Measurements from ENCODE around the gene NCKAP5.

Gene NCKAP5

GRCh38 chr2:133504566-133505505 lies 63.4 kb downstream of the NCKAP5 start:
- Histone ChIP-seq H2AFZ (ENCODE audit: low read length) (no peak overlapping the region), H3K4me2 (ENCODE audit: insufficient read depth, low read length, poor library complexity, severe bottlenecking) (no peak overlapping the region), H3K4me3 (ENCODE audit: low read length in 2 of 2) (no peak overlapping the region), H2BK15ac (ENCODE audit: low read length) (no peak overlapping the region), H3K14ac (ENCODE audit: low read length) (no peak overlapping the region), H3K4ac (ENCODE audit: low read length) (no peak overlapping the region), H4K8ac (ENCODE audit: low read depth, low read length) (no peak overlapping the region), H3K36me3 (replicated peaks in 1 of 2; ENCODE audit: control insufficient read depth in 2 of 2, insufficient read depth in 2 of 2, low read length in 2 of 2) (peaks cover 0 to 94% of the 10 kb centered on the region in 2 donors), H4K91ac (ENCODE audit: low read depth, low read length, poor library complexity) (no peak overlapping the region), H2BK5ac (ENCODE audit: low read length) (no peak overlapping the region), H2BK12ac (ENCODE audit: low read length) (no peak overlapping the region), H3K9ac (ENCODE audit: low read depth, low read length, poor library complexity) (no peak overlapping the region), H3K79me1 (ENCODE audit: low read depth, low read length) (no peaks in the 10 kb centered on the region), H3K9me3 (replicated peaks in 1 of 2; ENCODE audit: control insufficient read depth in 2 of 2, insufficient read depth in 1 of 2, low read depth in 1 of 2, low read length in 2 of 2) (peaks cover 0 to 10% of the 10 kb centered on the region in 2 donors), H3K27me3 (ENCODE audit: control insufficient read depth in 3 of 3, insufficient read depth in 3 of 3, low read depth in 1 of 3, low read length in 3 of 3) (no peaks in the 10 kb centered on the region), H2BK120ac (ENCODE audit: low read depth, low read length) (no peak overlapping the region), H3K4me1 (ENCODE audit: control insufficient read depth in 2 of 2, insufficient read depth in 1 of 2, low read depth in 1 of 2, low read length in 2 of 2) (peaks cover 2 to 5% of the 10 kb centered on the region in 2 donors), H2AK5ac (ENCODE audit: low read depth, low read length) (no peak overlapping the region), H3K18ac (ENCODE audit: low read length) (no peak overlapping the region), H3K27ac (replicated peaks; ENCODE audit: low read length) (no peak overlapping the region), H3K23ac (ENCODE audit: low read depth, low read length, poor library complexity) (no peak overlapping the region)
- no CpG with 5 or more reads among the region's 4 CpGs for WGBS, 2 donors (ENCODE audit: extremely low coverage in 2 of 2, insufficient read length in 2 of 2, insufficient replicate concordance in 1 of 2)
- DNase-seq (ENCODE audit: low spot score), result no peak

GRCh38 chr2:133503927-133504326 lies 64.3 kb downstream of the NCKAP5 start:
- H3K27ac ChIP-seq (replicated peaks; ENCODE audit: low read length), result no peak overlapping the region
- no CpG with 5 or more reads among the region's 1 CpG for WGBS, 2 donors (ENCODE audit: extremely low coverage in 2 of 2, insufficient read length in 2 of 2, insufficient replicate concordance in 1 of 2)
- H2AFZ ChIP-seq (ENCODE audit: low read length), result no peak overlapping the region
- peaks cover 0 to 90% of the 10 kb centered on the region in 2 donors for H3K36me3 ChIP-seq (replicated peaks in 1 of 2; ENCODE audit: control insufficient read depth in 2 of 2, insufficient read depth in 2 of 2, low read length in 2 of 2)
- H3K18ac ChIP-seq (ENCODE audit: low read length), result no peak overlapping the region
- H3K23ac ChIP-seq (ENCODE audit: low read depth, low read length, poor library complexity), result no peak overlapping the region
- no peak overlapping the region for H4K8ac ChIP-seq (ENCODE audit: low read depth, low read length)
- no peak overlapping the region for H2BK12ac ChIP-seq (ENCODE audit: low read length)
- no peak overlapping the region for H3K14ac ChIP-seq (ENCODE audit: low read length)
- H3K4me1 ChIP-seq (ENCODE audit: control insufficient read depth in 2 of 2, insufficient read depth in 1 of 2, low read depth in 1 of 2, low read length in 2 of 2), result peaks cover 2 to 6% of the 10 kb centered on the region in 2 donors
- no peak overlapping the region for H3K9ac ChIP-seq (ENCODE audit: low read depth, low read length, poor library complexity)
- H3K79me1 ChIP-seq (ENCODE audit: low read depth, low read length), result no peaks in the 10 kb centered on the region
- no peak overlapping the region for H3K4me2 ChIP-seq (ENCODE audit: insufficient read depth, low read length, poor library complexity, severe bottlenecking)
- H3K4ac ChIP-seq (ENCODE audit: low read length), result no peak overlapping the region
- no peak overlapping the region for H4K91ac ChIP-seq (ENCODE audit: low read depth, low read length, poor library complexity)
- DNase-seq (ENCODE audit: low spot score), result no peak
- no peak overlapping the region for H2BK15ac ChIP-seq (ENCODE audit: low read length)
- H2BK120ac ChIP-seq (ENCODE audit: low read depth, low read length), result no peak overlapping the region
- H3K27me3 ChIP-seq (ENCODE audit: control insufficient read depth in 3 of 3, insufficient read depth in 3 of 3, low read depth in 1 of 3, low read length in 3 of 3), result no peaks in the 10 kb centered on the region
- H2BK5ac ChIP-seq (ENCODE audit: low read length), result no peak overlapping the region
- peaks cover 0 to 10% of the 10 kb centered on the region in 2 donors for H3K9me3 ChIP-seq (replicated peaks in 1 of 2; ENCODE audit: control insufficient read depth in 2 of 2, insufficient read depth in 1 of 2, low read depth in 1 of 2, low read length in 2 of 2)
- no peak overlapping the region for H3K4me3 ChIP-seq (ENCODE audit: low read length in 2 of 2)
- no peak overlapping the region for H2AK5ac ChIP-seq (ENCODE audit: low read depth, low read length)

DNA sequence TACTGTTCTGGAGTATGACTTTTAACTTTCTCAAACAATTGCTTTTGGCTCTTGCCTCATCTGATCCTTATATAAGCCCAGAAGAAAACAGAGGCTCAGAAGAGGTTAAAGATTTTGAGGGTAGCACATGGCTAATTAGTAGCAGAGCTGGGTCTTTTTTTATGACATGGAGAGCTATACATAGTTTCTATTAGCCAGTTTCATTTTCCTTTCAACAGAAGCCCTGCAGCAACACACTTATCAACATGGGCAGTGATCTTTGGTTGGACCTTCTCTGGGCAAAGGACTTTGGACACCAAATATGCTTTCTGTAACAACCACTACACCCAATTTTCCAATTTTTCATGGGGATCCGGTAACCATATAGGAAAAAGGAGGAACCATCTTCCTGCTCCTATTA lies 64.9 kb downstream of the NCKAP5 start:
- Histone ChIP-seq H4K91ac (ENCODE audit: low read depth, low read length, poor library complexity) (no peak overlapping the region), H3K79me1 (ENCODE audit: low read depth, low read length) (no peaks in the 10 kb centered on the region)

DNA sequence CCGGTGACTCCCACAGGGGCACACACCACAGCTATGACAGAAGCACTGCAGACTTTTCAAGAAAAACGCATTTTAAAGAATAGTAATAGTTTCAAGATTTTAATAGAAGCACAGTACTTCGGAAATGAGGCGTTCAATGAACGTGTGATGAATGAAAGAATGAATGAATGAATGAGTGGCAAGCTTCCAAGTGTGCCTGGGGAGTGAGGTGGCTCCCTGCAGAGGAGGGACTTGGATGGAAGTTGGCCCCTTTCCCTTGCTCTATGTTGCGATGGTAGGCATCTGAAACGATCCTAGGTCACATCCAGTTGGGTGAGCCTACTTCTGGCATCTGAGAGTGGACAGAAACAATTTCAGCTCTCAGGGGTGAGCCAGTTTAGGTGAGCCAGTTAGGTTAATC lies 65.6 kb downstream of the NCKAP5 start:
- H3K4me3 ChIP-seq (ENCODE audit: low read length in 2 of 2), result no peak overlapping the region
- H3K9me3 ChIP-seq (replicated peaks in 1 of 2; ENCODE audit: control insufficient read depth in 2 of 2, insufficient read depth in 1 of 2, low read depth in 1 of 2, low read length in 2 of 2), result peaks cover 0 to 10% of the 10 kb centered on the region in 2 donors
- H3K4ac ChIP-seq (ENCODE audit: low read length), result no peak overlapping the region
- H3K23ac ChIP-seq (ENCODE audit: low read depth, low read length, poor library complexity), result no peak overlapping the region
- H2AFZ ChIP-seq (ENCODE audit: low read length), result no peak overlapping the region
- H3K18ac ChIP-seq (ENCODE audit: low read length), result no peak overlapping the region
- WGBS, 2 donors (ENCODE audit: extremely low coverage in 2 of 2, insufficient read length in 2 of 2, insufficient replicate concordance in 1 of 2), result no CpG with 5 or more reads among the region's 7 CpGs
- H3K27ac ChIP-seq (replicated peaks; ENCODE audit: low read length), result no peak overlapping the region
- H2BK15ac ChIP-seq (ENCODE audit: low read length), result no peak overlapping the region
- H3K9ac ChIP-seq (ENCODE audit: low read depth, low read length, poor library complexity), result no peak overlapping the region
- no peak overlapping the region for H3K4me2 ChIP-seq (ENCODE audit: insufficient read depth, low read length, poor library complexity, severe bottlenecking)
- no peak overlapping the region for H3K14ac ChIP-seq (ENCODE audit: low read length)
- H2AK5ac ChIP-seq (ENCODE audit: low read depth, low read length), result no peak overlapping the region
- H2BK5ac ChIP-seq (ENCODE audit: low read length), result no peak overlapping the region
- H4K8ac ChIP-seq (ENCODE audit: low read depth, low read length), result no peak overlapping the region
- no peak for DNase-seq (ENCODE audit: low spot score)
- H2BK120ac ChIP-seq (ENCODE audit: low read depth, low read length), result no peak overlapping the region
- no peaks in the 10 kb centered on the region for H3K27me3 ChIP-seq (ENCODE audit: control insufficient read depth in 3 of 3, insufficient read depth in 3 of 3, low read depth in 1 of 3, low read length in 3 of 3)
- H3K79me1 ChIP-seq (ENCODE audit: low read depth, low read length), result no peaks in the 10 kb centered on the region
- peaks cover 0 to 81% of the 10 kb centered on the region in 2 donors for H3K36me3 ChIP-seq (replicated peaks in 1 of 2; ENCODE audit: control insufficient read depth in 2 of 2, insufficient read depth in 2 of 2, low read length in 2 of 2)
- no peak overlapping the region for H4K91ac ChIP-seq (ENCODE audit: low read depth, low read length, poor library complexity)
- peaks cover 9 to 12% of the 10 kb centered on the region in 2 donors for H3K4me1 ChIP-seq (ENCODE audit: control insufficient read depth in 2 of 2, insufficient read depth in 1 of 2, low read depth in 1 of 2, low read length in 2 of 2)
- H2BK12ac ChIP-seq (ENCODE audit: low read length), result no peak overlapping the region

More for the DNA sequence above, 64.9 kb downstream of the NCKAP5 start:
- DNase-seq (ENCODE audit: low spot score), result no peak
- Histone ChIP-seq H2BK12ac (ENCODE audit: low read length) (no peak overlapping the region), H2AFZ (ENCODE audit: low read length) (no peak overlapping the region), H2BK5ac (ENCODE audit: low read length) (no peak overlapping the region), H2BK120ac (ENCODE audit: low read depth, low read length) (no peak overlapping the region), H3K36me3 (replicated peaks in 1 of 2; ENCODE audit: control insufficient read depth in 2 of 2, insufficient read depth in 2 of 2, low read length in 2 of 2) (peaks cover 0 to 87% of the 10 kb centered on the region in 2 donors), H3K14ac (ENCODE audit: low read length) (no peak overlapping the region), H2BK15ac (ENCODE audit: low read length) (no peak overlapping the region), H3K4ac (ENCODE audit: low read length) (no peak overlapping the region), H3K9ac (ENCODE audit: low read depth, low read length, poor library complexity) (no peak overlapping the region), H2AK5ac (ENCODE audit: low read depth, low read length) (no peak overlapping the region), H3K9me3 (replicated peaks in 1 of 2; ENCODE audit: control insufficient read depth in 2 of 2, insufficient read depth in 1 of 2, low read depth in 1 of 2, low read length in 2 of 2) (peaks cover 0 to 10% of the 10 kb centered on the region in 2 donors), H3K27ac (replicated peaks; ENCODE audit: low read length) (no peak overlapping the region), H3K27me3 (ENCODE audit: control insufficient read depth in 3 of 3, insufficient read depth in 3 of 3, low read depth in 1 of 3, low read length in 3 of 3) (no peaks in the 10 kb centered on the region), H4K8ac (ENCODE audit: low read depth, low read length) (no peak overlapping the region), H3K4me2 (ENCODE audit: insufficient read depth, low read length, poor library complexity, severe bottlenecking) (no peak overlapping the region), H3K4me3 (ENCODE audit: low read length in 2 of 2) (no peak overlapping the region), H3K18ac (ENCODE audit: low read length) (no peak overlapping the region), H3K23ac (ENCODE audit: low read depth, low read length, poor library complexity) (no peak overlapping the region), H3K4me1 (ENCODE audit: control insufficient read depth in 2 of 2, insufficient read depth in 1 of 2, low read depth in 1 of 2, low read length in 2 of 2) (peaks cover 4 to 7% of the 10 kb centered on the region in 2 donors)
- WGBS, 2 donors (ENCODE audit: extremely low coverage in 2 of 2, insufficient read length in 2 of 2, insufficient replicate concordance in 1 of 2), result no CpG with 5 or more reads among the region's 1 CpG
